Right atrium auricular region (tissue), 2 donors: ENCODE data around the gene RNF141. TPM values are rescaled to one million over a fixed set of nuclear protein-coding genes. Genes with fewer than 3 reads are reported as not detected.

Source experiments
- DNase-seq: peaks from one replicate; pipeline ENCODE4 v3.0.0-alpha.2; 2019; ENCODE audit warnings: low spot score
- H3K27ac ChIP-seq, 2 donors: fragments of 200-600 bp; sonication (generic); 1 replicate in 1 of 2; 2 replicates in 1 of 2; pipeline ENCODE4 v1.5.1; 2016 to 2019
- H3K27me3 ChIP-seq, 2 donors: fragments of 200-600 bp; sonication (generic); one replicate each; pipeline versions ENCODE4 v1.5.1 to v1.6.0; 2017 to 2019
- H3K36me3 ChIP-seq: fragments of 200-600 bp; sonication (generic); one replicate; pipeline ENCODE4 v1.5.1; 2016
- H3K4me1 ChIP-seq, 2 donors: fragments of 200-600 bp; sonication (generic); one replicate each; pipeline versions ENCODE4 v1.5.1 to v1.6.0; 2017 to 2019
- H3K4me3 ChIP-seq, 2 donors: fragments of 200-600 bp; sonication (generic); 1 replicate in 1 of 2; 2 replicates in 1 of 2; pipeline ENCODE4 v1.5.1; 2017 to 2019; ENCODE audit warnings: mild to moderate bottlenecking in 1 of 2, moderate library complexity in 1 of 2
- H3K9me3 ChIP-seq, 2 donors: fragments of 200-600 bp; sonication (generic); one replicate each; pipeline ENCODE4 v1.5.1; 2019
- CTCF ChIP-seq, 2 donors: fragments of 200-600 bp; sonication (generic); IDR thresholded peaks; one replicate each; pipeline ENCODE4 v1.5.1; 2019; ENCODE audit warnings: antibody characterized with exemption in 2 of 2
- microRNA counts, 2 donors: library from miRNA; unstranded; fragments of <30 nt; microRNA quantifications; one replicate each; lab custom pipeline; 2016 to 2017
- total RNA-seq, 2 donors: library from RNA; depleted of rRNA; stranded (reverse); fragments of >200 nt; gene quantifications; one replicate each; pipeline ENCODE4 v1.1.0, GENCODE V29; 2016

The RNF141 gene
- total RNA-seq, 2 donors from 2014 or later = 22.9 to 29.8 TPM

- peaks cover 0 to 1% of the 10 kb centered on the region in 2 donors for H3K4me1 ChIP-seq
- no peak for DNase-seq
- TF ChIP-seq CTCF (IDR thresholded peaks at IDR 0.05) = no peak
- H3K4me3 ChIP-seq = no peak overlapping the region
- H3K27ac ChIP-seq = no peak overlapping the region
- no peaks in the 10 kb centered on the region for H3K27me3 ChIP-seq
- no peaks in the 10 kb centered on the region for H3K36me3 ChIP-seq
- no peaks in the 10 kb centered on the region for H3K9me3 ChIP-seq
Observed at GRCh38 chr11:10473371-10473770, 67.6 kb downstream of the RNF141 start.

- no peaks in the 10 kb centered on the region for H3K36me3 ChIP-seq
- TF ChIP-seq CTCF (IDR thresholded peaks at IDR 0.05) = no peak
- no peaks in the 10 kb centered on the region for H3K4me1 ChIP-seq
Observed at GRCh38 chr11:10462746-10463300, 78.2 kb downstream of the RNF141 start.

More at GRCh38 chr11:10462746-10463300, 78.2 kb downstream of the RNF141 start:
- Histone ChIP-seq H3K27me3 (no peaks in the 10 kb centered on the region), H3K27ac (no peak overlapping the region), H3K9me3 (no peaks in the 10 kb centered on the region), H3K4me3 (no peak overlapping the region)
- no peak for DNase-seq

MicroRNAs within 50 kb of the gene (microRNA counts, 767-probe panel; counts per million panel counts)
- 0 to 496 counts per million in 2 donors for microRNA hsa-miR-4485 (lab: Ali Mortazavi, UCI)

Other genes with a start within 250 kb of the RNF141 start
- 10 to 100 TPM; 22.8 to 23.9 TPM for gene SBF2, start 247.0 kb downstream of the RNF141 start, total RNA-seq
- 100 to 1,000 TPM in 1 of 2 donors, 10 to 100 TPM in 1; 31.2 to 217 TPM for gene ADM, start 236.1 kb downstream of the RNF141 start, total RNA-seq
- 1 to 10 TPM; 2.8 to 5.3 TPM for gene AMPD3, start 85.9 kb downstream of the RNF141 start, total RNA-seq
- gene LYVE1, start 27.5 kb upstream of the RNF141 start, total RNA-seq = 10 to 100 TPM; 15.9 to 45.0 TPM
- 10 to 100 TPM in 1 of 2 donors, 1 to 10 TPM in 1; 4.6 to 10.9 TPM for gene IRAG1, start 152.6 kb upstream of the RNF141 start, total RNA-seq
- 10 to 100 TPM; 17.0 to 18.6 TPM for gene CTR9, start 210.1 kb upstream of the RNF141 start, total RNA-seq